Fibroblast of peridontal ligament (primary cell): ENCODE results near the gene OR52N4.
"Not testable (repeated sequence)": the region's sequence is repeated elsewhere in the genome, so short reads cannot be mapped to it uniquely, and the experiment has no call there.

Experiments used
- DNase-seq: peaks from one replicate; pipeline ENCODE4 v3.0.0-alpha.2; 2010; ENCODE audit errors: extremely low read depth

The OR52N4 gene

GRCh38 chr11:5753943-5754342 lies at the start of gene OR52N4:
Gene OR52N4 (plus strand): TSS chr11:5754243. CDS start chr11:5754741, 498 bp downstream.
- no peak for DNase-seq

DNA sequence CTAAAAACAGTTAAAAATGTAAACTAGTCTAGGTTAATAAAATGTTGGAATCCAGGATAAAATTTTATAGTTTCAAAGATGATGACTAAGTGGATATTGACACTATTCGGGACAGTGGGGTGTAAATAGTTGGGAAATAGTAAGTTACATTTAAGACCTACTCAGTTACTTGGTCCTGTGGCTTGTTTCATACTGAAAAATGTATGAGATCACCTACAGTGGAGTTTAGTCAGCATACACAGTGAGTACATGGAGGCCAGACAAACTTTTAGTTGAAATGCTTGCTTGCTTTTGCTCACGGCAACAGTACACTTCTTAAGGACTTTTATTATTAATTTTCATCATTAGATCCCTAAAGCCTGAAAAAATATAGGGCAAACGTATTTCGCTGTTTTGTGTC lies 48.4 kb upstream of the OR52N4 start:
- no peak for DNase-seq

- DNase-seq: no peak
Measured at GRCh38 chr11:5712507-5712906, 41.5 kb upstream of the OR52N4 start.

DNA sequence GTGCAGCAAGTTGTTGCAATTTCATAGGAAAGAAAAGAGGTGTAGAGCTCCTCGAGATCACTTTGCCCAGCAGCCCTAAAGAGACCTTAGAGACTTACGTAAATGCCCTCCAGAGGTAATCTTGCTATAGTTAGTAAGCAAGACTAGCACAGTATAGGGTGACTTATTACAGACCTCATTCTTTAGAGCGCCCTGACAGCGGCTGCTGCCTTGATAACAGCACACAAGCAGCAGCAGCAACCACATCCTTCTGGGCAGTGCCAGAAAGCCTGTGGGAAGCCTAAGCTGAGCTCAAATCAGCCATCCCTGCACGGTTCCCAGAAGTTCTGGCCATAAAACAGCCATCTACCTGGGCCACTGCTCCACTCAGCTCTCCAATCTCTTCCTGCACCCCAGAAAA lies 40.3 kb upstream of the OR52N4 start:
- no peak for DNase-seq

GRCh38 chr11:5716518-5716917 lies 37.5 kb upstream of the OR52N4 start:
- DNase-seq: not testable (repeated sequence)

GRCh38 chr11:5719703-5720495 lies 34.1 kb upstream of the OR52N4 start:
- DNase-seq: peak; percentile 68

GRCh38 chr11:5722622-5723021 lies 31.4 kb upstream of the OR52N4 start:
- no peak for DNase-seq

DNA sequence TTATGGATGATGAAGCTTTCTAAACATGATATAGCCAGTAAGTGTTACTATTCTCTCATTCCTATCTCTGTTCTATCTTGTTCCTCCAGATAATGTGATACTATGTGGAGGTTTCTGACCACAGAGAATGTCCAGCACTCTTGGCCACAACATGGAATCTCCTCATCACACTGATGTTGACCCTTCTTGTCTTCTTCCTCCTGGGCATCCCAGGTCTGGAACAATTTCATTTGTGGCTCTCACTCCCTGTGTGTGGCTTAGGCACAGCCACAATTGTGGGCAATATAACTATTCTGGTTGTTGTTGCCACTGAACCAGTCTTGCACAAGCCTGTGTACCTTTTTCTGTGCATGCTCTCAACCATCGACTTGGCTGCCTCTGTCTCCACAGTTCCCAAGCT lies 27.7 kb upstream of the OR52N4 start:
- DNase-seq: no peak

GRCh38 chr11:5727691-5728090 lies 26.4 kb upstream of the OR52N4 start:
- DNase-seq: no peak

- no peak for DNase-seq
Measured at GRCh38 chr11:5736396-5736795, 17.6 kb upstream of the OR52N4 start, which contains the start of gene OR56B1. Gene OR56B1 (plus strand): TSS chr11:5736448. CDS start chr11:5736517, 69 bp downstream.

DNA sequence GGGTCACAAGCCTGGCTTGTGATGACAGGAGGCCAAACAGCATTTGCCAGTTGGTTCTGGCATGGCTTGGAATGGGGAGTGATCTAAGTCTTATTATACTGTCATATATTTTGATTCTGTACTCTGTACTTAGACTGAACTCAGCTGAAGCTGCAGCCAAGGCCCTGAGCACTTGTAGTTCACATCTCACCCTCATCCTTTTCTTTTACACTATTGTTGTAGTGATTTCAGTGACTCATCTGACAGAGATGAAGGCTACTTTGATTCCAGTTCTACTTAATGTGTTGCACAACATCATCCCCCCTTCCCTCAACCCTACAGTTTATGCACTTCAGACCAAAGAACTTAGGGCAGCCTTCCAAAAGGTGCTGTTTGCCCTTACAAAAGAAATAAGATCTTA lies 17.0 kb upstream of the OR52N4 start:
- peak; percentile 66 for DNase-seq

DNA sequence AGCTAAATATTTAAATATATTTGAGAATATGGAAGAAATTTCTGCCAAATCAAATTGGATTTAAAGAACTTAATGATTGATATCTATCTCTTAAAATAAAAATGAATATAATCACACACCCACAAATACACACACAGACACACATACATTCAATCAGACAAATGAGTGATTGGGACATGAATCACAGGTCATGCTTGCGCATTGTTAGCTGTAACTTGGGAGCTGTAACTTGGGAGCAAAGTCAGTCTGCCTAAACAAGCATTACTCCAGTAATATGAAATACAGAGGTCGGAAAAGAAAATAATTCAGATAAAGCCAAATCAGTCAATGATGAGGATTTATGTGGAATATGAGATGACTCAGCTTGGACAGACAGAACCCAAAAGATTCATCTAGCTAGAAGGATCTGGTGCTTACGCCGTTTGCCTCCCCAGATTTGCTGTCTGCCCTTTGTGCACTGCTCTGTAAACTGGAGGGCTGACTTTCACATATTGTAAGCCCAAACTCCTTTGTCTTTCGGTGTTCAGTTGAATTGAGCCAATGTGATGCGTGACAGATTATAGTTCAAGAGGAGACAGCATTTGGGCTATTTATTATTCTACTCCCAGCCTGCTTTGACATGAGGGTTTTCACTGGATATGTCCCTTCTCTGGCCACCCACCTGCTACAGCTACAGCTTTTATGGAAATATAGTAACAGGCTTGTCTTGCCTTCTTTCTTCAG lies 16.2 kb upstream of the OR52N4 start:
- DNase-seq: no peak

DNA sequence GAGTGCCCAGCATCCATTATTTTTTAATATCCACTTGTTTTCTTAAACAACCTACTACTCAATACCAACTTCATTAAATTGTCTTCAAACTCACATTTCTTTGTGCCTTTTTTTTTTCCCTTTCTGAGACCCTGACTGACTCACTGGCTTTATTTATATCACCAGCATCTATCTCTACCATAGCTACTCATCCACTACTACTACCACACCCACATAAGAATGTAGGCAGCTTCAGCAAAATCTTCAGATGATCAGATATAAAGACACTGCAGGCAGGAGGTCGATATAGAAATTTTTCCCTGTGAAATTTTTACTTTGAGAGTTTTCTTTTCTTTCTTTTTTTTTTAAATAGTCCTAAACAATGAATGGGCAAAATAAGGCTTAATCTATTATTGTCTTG lies 15.6 kb upstream of the OR52N4 start:
- DNase-seq: no peak

GRCh38 chr11:5746614-5747013 lies 7.4 kb upstream of the OR52N4 start:
- DNase-seq: no peak

DNA sequence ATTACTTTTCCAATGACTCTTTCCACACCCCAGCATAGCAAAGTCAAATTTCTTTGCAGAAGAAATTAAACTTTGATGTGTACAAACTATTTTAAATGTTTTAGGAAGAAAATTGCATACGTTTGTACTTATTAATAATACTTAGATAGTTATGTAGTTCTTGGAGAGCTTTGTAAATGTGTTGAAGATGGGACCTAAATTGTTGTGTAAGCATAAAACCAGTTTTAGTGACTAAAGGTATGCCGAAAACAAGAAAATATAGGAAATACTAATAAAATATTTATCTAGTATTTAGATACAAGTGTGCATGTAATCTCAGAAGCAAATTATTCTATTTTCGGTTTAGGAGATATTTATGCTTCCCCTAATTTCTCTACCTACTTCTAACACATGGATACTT lies 4.2 kb upstream of the OR52N4 start:
- no peak for DNase-seq

- DNase-seq: no peak
Measured at GRCh38 chr11:5767056-5767455, 13.0 kb downstream of the OR52N4 start.

- DNase-seq: no peak
Measured at GRCh38 chr11:5783255-5783654, 29.2 kb downstream of the OR52N4 start, which contains the start of gene OR52N5. Gene OR52N5 (minus strand): TSS chr11:5783355. CDS start chr11:5778634, 4,721 bp downstream.

- no peak for DNase-seq
Measured at GRCh38 chr11:5791165-5791564, 37.1 kb downstream of the OR52N4 start, which contains the start of gene OR52N1. Gene OR52N1 (minus strand): TSS chr11:5791265. CDS start chr11:5788816, 2,449 bp downstream.

- no peak for DNase-seq
Measured at GRCh38 chr11:5796541-5796940, 42.5 kb downstream of the OR52N4 start.

DNA sequence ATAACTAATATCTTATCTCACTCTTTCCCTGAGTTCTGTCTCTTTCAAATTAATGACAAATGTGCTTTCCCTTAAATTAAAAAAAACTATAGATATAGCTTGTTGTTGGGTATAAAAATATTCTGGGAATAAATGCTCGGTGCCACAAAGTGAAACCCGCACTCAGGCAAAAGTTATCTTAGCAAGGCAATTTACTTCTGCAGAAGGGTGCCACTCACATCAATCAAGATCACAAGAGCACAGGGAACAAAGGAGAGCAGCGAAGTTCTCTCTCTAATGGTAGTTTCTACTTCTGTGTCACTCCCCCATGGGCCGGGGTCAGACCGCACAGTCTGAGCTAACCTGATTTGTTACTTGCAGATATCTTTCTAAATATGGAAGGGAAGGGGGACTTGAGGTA lies 49.9 kb downstream of the OR52N4 start:
- no peak for DNase-seq
